OCI-LY3 (cell line): ENCODE data around the gene OR6N1.
A peak's percentile ranks its signal among the peaks of the same experiment; 100 is the strongest.

Experiments used
- H2AFZ ChIP-seq: fragments of 200-600, 300-600 bp; shearing (Covaris generic); 2 replicates; pipeline ENCODE4 v1.6.0; 2014; ENCODE audit warnings: antibody characterized with exemption, low read depth, low read length
- H3K27ac ChIP-seq: fragments of 200-600, 300-600 bp; sonication (generic); 2 replicates; pipeline ENCODE4 v1.5.1; 2014; ENCODE audit warnings: mild to moderate bottlenecking, low read length, moderate library complexity, mixed read lengths
- H3K27me3 ChIP-seq: fragments of 200-600, 300-600 bp; sonication (generic); 2 replicates; pipeline ENCODE4 v1.6.1; 2014; ENCODE audit warnings: low read depth, low read length, mixed read lengths
- H3K36me3 ChIP-seq: fragments of 200-600, 300-600 bp; sonication (generic); replicated peaks from 2 replicates; pipeline ENCODE3; 2014; ENCODE audit warnings: low read depth, low read length, mixed read lengths
- H3K4me1 ChIP-seq: fragments of 300-600, 200-600 bp; sonication (generic); 2 replicates; pipeline ENCODE4 v1.6.1; 2014; ENCODE audit warnings: low read length, mixed read lengths
- H3K4me2 ChIP-seq: fragments of 200-600, 300-600 bp; sonication (generic); 2 replicates; pipeline ENCODE4 v1.6.1; 2014; ENCODE audit warnings: low read length, mixed read lengths
- H3K4me3 ChIP-seq: fragments of 300-600, 200-600 bp; sonication (generic); 2 replicates; pipeline ENCODE4 v1.5.1; 2014; ENCODE audit warnings: antibody characterized with exemption, mild to moderate bottlenecking, low read length, moderate library complexity
- H3K79me2 ChIP-seq: fragments of 300-600, 200-600 bp; shearing (Covaris generic); 2 replicates; pipeline ENCODE4 v1.6.1; 2014; ENCODE audit warnings: mild to moderate bottlenecking, low read length, mixed read lengths
- H3K9ac ChIP-seq: fragments of 300-600, 200-600 bp; shearing (Covaris generic); 2 replicates; pipeline ENCODE4 v1.6.0; 2014; ENCODE audit warnings: mild to moderate bottlenecking, low read length, moderate library complexity
- H3K9me3 ChIP-seq: fragments of 200-600, 300-600 bp; shearing (Covaris generic); 2 replicates; pipeline ENCODE4 v1.6.1; 2014; ENCODE audit warnings: low read length, mixed read lengths; ENCODE audit not compliant: insufficient read depth
- H4K20me1 ChIP-seq: fragments of 200-600, 300-600 bp; sonication (generic); 2 replicates; pipeline ENCODE4 v1.6.1; 2016; ENCODE audit warnings: low read length, mixed read lengths; ENCODE audit not compliant: insufficient read depth
- CTCF ChIP-seq: fragments of 200-600, 300-600 bp; sonication (generic); IDR thresholded peaks from 2 replicates; pipeline ENCODE4 v1.5.1; 2014; ENCODE audit warnings: antibody characterized with exemption, low read length, low read depth
- EZH2phosphoT487 ChIP-seq: fragments of 200-600 bp; shearing (Covaris generic); IDR thresholded peaks from 2 replicates; pipeline ENCODE4 v1.6.1; 2018; ENCODE audit warnings: antibody characterized with exemption, mixed run types, low read depth

Gene OR6N1

GRCh38 chr1:158810311-158810710, 38.3 kb upstream of the OR6N1 start:
- Histone ChIP-seq H3K4me3 (no peak overlapping the region), H3K27me3 (no peaks in the 10 kb centered on the region), H3K9me3 (no peaks in the 10 kb centered on the region), H3K4me1 (peaks cover 16% of the 10 kb centered on the region), H3K4me2 (no peak overlapping the region), H3K79me2 (no peaks in the 10 kb centered on the region), H4K20me1 (no peaks in the 10 kb centered on the region), H2AFZ (no peak overlapping the region), H3K36me3 (no peaks in the 10 kb centered on the region), H3K27ac (no peak overlapping the region), H3K9ac (no peak overlapping the region)
- TF ChIP-seq EZH2phosphoT487 (no peak), CTCF (no peak)

- Histone ChIP-seq H4K20me1 (no peaks in the 10 kb centered on the region), H3K9me3 (no peaks in the 10 kb centered on the region), H3K27ac (no peak overlapping the region), H3K4me2 (no peak overlapping the region), H3K36me3 (no peaks in the 10 kb centered on the region), H2AFZ (no peak overlapping the region), H3K27me3 (no peaks in the 10 kb centered on the region), H3K4me1 (peaks cover 16% of the 10 kb centered on the region), H3K9ac (no peak overlapping the region), H3K4me3 (no peak overlapping the region), H3K79me2 (no peaks in the 10 kb centered on the region)
- TF ChIP-seq CTCF (no peak), EZH2phosphoT487 (no peak)
Measured at GRCh38 chr1:158809862-158810261, 37.9 kb upstream of the OR6N1 start.

- no peaks in the 10 kb centered on the region for H4K20me1 ChIP-seq
- H3K27ac ChIP-seq = 0 out of 2 replicates have a peak overlapping the region, but pooled peaks have one; percentile 1
- no peaks in the 10 kb centered on the region for H3K79me2 ChIP-seq
- H2AFZ ChIP-seq = no peak overlapping the region
- H3K4me1 ChIP-seq = peaks cover 16% of the 10 kb centered on the region
- H3K9ac ChIP-seq = no peak overlapping the region
- no peak overlapping the region for H3K4me3 ChIP-seq
- H3K27me3 ChIP-seq = no peaks in the 10 kb centered on the region
- no peaks in the 10 kb centered on the region for H3K36me3 ChIP-seq
- H3K4me2 ChIP-seq = peak overlapping the region; percentile 6
- H3K9me3 ChIP-seq = no peaks in the 10 kb centered on the region
- no peak for TF ChIP-seq CTCF
- TF ChIP-seq EZH2phosphoT487 = no peak
Measured at GRCh38 chr1:158809256-158809655, 37.3 kb upstream of the OR6N1 start.

GRCh38 chr1:158806916-158807536, 35.0 kb upstream of the OR6N1 start:
- H3K9ac ChIP-seq = no peak overlapping the region
- H3K79me2 ChIP-seq = no peaks in the 10 kb centered on the region
- H3K4me3 ChIP-seq = no peak overlapping the region
- no peak overlapping the region for H3K4me2 ChIP-seq
- H2AFZ ChIP-seq = no peak overlapping the region
- H4K20me1 ChIP-seq = no peaks in the 10 kb centered on the region
- H3K36me3 ChIP-seq = no peaks in the 10 kb centered on the region
- peaks cover 16% of the 10 kb centered on the region for H3K4me1 ChIP-seq
- TF ChIP-seq CTCF (no peak), EZH2phosphoT487 (no peak)
- H3K27me3 ChIP-seq = no peaks in the 10 kb centered on the region
- H3K27ac ChIP-seq = no peak overlapping the region
- H3K9me3 ChIP-seq = no peaks in the 10 kb centered on the region
